VCaP (cell line): ENCODE results near the gene LNX1.

Experiments used
- H3K27ac ChIP-seq: fragments of 450-650 bp; 2 replicates; pipeline ENCODE4 v1.5.1; 2017
- TF ChIP-seq, protein P1 (sequence below): fragments of 450-650 bp; conservative IDR thresholded peaks from 2 replicates; pipeline ENCODE4 v1.5.1; 2017; ENCODE audit warnings: mild to moderate bottlenecking, moderate library complexity

Gene LNX1

DNA sequence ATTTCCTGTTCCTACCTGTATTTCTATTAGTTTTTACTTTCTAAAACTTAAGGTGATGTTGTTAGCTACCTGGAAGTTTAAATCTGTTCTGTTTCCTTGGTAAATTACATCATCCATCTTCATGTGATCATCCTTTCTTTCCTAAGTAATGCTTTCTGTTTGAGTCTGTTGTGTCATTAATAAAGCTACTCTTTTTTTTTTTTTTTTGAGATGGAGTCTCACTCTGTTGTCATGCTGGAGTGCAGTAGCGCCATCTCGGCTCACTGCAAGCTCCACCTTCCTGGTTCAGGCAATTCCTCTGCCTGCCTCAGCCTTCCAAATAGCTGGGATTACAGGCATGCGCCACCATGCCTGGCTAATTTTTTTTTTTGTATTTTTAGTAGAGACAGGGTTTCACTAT is 140.5 kb downstream of the LNX1 start:
- TF ChIP-seq, protein P1, sequence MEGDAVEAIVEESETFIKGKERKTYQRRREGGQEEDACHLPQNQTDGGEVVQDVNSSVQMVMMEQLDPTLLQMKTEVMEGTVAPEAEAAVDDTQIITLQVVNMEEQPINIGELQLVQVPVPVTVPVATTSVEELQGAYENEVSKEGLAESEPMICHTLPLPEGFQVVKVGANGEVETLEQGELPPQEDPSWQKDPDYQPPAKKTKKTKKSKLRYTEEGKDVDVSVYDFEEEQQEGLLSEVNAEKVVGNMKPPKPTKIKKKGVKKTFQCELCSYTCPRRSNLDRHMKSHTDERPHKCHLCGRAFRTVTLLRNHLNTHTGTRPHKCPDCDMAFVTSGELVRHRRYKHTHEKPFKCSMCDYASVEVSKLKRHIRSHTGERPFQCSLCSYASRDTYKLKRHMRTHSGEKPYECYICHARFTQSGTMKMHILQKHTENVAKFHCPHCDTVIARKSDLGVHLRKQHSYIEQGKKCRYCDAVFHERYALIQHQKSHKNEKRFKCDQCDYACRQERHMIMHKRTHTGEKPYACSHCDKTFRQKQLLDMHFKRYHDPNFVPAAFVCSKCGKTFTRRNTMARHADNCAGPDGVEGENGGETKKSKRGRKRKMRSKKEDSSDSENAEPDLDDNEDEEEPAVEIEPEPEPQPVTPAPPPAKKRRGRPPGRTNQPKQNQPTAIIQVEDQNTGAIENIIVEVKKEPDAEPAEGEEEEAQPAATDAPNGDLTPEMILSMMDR: no peak
- no peak overlapping the region for H3K27ac ChIP-seq

DNA sequence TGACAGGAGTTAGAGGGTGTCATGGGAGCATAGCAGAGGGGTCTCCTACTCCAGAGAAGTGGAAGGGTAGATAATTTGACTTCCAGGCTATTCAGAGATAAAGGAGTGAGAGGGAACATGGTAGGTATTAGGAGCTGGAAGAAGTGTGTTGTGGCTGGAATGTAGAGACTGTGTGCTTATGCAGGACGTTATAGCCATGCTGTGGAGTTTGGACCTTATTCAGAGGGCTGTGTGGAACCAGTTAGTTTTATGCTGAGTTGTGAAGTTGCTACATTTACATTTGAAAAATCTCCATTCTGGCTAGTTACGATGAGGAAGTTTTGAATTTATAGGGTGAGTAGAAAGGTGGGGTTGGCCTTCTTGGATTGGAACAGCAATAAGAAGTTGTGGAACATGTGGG is 146.3 kb downstream of the LNX1 start:
- TF ChIP-seq, protein P1: no peak
- no peak overlapping the region for H3K27ac ChIP-seq

DNA sequence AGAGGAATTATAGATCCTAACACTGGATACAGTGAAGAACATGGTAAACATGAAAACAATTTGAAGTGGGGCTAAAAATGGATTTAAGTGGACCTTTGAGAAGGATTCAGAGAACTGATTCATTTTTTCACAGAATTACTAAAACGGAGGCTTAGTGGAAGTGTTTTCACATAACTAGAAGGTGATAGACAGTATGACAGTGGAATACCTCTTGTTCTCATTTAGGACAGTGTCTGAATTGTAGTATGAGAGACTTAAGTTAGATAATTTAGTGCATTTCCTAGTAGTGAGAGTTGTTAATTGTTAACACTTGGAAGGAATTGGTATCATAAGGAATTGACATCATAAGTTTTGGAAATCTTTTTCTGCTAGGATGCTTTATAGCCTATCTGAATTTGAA is 149.7 kb downstream of the LNX1 start:
- H3K27ac ChIP-seq: no peak overlapping the region
- TF ChIP-seq, protein P1: no peak

DNA sequence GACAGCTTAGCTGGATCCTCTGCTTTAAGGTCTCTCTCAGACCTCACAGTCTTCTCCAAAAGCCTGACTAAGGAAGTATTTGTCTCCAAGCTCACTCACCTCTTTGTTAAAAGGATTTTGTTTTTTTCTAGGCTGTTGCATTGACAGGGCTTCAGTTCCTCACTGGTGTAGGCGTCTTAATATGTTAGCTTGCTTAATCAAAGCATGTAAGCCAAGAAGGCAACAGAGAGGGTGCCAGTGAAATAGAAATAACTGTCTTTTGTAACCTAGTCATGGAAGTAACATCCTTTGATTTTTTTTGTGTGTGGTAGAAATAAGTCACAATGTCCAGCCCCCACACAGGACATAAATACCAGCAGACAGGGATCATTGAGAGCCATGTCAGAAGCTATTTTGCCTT is 155.0 kb downstream of the LNX1 start:
- TF ChIP-seq, protein P1: no peak

DNA sequence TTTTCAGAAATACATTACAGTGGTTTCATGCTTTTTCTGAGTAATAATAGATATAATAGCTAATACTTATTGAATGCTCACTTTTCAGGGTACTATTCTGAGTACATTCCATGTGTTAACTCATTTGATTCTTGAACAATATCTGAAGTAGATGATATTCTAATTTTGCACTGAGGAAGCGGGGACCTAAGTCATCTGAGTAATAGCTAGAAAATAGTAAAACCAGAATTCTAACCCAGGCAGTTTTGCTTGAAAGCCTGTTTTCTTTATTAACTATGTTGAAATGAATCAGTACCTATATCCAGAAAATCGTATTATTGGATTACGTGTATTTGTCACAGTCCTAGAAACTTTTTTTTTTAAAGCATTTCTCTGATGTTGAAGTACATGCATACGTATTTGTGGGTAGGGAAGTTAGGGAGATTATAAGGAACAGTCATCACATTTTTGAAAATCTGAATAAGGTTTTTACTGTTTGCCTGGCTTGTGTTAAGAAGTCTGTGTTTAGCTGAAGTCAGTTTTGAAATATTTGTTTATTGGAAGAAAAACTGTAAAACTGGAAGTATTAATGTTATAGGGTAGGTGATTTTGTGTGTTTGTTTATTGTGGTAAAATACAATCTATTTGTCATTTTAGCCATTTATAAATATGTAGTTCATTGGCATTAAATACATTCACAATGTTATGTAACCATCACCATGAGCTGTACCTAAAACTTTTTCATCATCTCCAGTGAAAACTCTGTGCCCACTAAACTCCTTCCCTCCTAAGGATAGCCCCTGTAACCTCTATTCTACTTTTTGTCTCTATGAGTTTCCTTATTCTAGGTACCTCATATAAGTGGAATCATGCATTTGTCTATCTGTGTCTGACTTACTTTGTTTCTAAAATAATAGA is 158.5 kb downstream of the LNX1 start:
- TF ChIP-seq, protein P1: no peak
- no peak overlapping the region for H3K27ac ChIP-seq

More for the DNA sequence above, 155.0 kb downstream of the LNX1 start:
- H3K27ac ChIP-seq: no peak overlapping the region

DNA sequence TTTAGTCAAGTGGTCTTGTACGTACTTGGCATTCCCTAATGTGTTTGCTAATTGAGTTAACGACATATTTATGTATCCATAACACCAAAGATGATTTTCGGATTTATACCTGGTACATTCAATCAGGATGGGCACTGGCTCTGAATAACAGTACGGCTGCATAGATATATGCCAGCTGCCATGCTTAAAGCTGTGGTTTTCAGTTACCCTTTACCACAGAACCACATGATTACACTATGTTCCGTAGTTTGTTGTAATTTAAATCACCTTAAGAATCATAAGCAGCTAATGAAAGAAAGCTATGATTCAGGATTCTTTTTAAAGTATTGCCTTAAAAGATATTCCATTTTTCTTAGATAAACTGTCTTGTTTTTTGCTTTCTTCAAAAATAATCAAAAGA is 160.2 kb downstream of the LNX1 start:
- no peak overlapping the region for H3K27ac ChIP-seq
- TF ChIP-seq, protein P1: no peak

DNA sequence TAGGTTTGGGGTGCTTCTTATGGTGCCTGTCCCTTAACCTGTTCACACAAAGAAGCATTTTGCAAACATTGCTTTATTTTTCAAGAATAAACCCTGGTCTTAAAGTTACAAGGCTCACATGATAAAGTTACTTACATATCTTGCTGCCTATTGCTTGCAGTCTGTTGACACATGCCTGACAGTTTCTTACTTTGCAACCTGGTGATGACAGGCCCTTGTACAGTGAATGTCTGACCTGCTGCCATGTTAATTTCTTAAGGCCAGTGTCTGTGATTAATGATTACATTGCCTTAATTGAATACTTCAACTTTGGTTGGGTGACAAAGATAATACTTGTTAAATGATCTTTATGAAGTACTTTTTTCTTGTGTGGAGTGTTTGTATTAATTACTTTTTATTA is 163.9 kb downstream of the LNX1 start:
- TF ChIP-seq, protein P1: no peak
- H3K27ac ChIP-seq: no peak overlapping the region
